NCI-H187 (cell line): Measurements from ENCODE around the gene RPSA.
"Not testable (repeated sequence)": the region's sequence is repeated elsewhere in the genome, so short reads cannot be mapped to it uniquely, and the experiment has no call there.

Source experiments
- DNase-seq, 2 experiments: peaks; one replicate each; lab custom pipeline; 2025; lab: John Stamatoyannopoulos, UW

The RPSA gene

DNA sequence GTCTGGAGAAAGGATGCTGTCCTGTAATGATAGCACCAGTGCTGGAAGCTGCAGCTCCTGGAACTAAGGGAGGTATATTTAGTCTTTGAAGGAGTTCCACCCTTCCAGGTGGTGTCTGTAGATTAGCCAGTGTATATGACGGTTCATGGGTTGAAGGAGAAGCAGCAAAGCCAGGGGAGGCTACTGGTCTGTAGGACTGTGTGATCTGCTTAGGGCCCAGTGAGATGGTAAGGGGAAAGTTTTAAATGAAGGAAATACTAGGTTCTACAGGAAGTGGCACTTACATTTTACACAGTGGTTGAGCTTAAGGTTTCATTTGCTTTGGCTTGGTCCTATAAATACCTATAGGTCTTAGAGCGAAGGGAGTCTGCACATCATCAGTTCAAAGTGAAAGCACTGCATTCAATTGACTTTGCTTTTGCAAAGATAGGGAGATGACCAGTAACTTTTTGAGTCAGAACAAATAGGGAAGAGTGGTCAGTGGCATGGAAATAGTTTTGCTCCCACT is 17.7 kb upstream of the RPSA start:
- DNase-seq: no peak

- no peak for DNase-seq
Observed at GRCh38 chr3:39390181-39390580, 16.3 kb upstream of the RPSA start.

- DNase-seq: no peak
Observed at GRCh38 chr3:39396690-39397089, 9.8 kb upstream of the RPSA start.

DNA sequence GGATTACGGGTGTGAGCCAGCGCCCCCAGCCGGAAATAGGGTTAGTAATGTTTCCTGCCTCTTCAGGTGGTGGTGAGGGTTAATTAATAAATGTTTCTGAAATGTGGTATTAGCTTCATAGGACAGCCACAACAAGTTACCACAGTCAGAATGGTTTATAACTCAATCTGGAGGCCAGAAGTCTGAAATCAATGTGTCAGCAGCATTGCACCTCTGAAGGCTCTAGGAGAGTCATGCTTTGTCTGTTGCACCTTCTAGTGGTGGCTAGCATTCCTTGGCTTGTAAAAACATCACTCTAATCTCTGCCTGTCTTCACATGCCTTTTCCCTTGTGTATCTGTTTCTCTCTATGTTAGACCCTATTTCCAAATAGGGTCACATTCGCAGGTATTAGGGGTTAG is 7.8 kb upstream of the RPSA start:
- no peak for DNase-seq

DNA sequence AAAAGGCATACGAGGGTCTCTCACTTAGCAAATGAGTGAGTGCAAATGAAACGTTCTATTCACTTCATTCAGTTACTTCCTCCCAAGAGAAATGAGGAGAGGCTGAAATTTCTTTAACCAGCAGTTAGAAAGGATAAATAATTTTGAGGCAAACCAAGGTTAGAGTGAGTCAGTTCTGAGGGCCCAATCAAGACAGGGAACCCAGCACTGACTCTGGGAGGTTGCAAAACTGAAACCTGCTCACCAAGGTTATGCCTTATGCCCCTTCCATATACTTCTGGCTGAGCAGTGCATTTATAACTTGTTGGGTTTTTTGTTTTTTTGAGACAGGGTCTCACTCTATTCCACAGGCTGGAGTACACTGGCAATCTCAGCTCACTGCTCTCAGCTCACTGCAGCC is 4.5 kb upstream of the RPSA start:
- no peak for DNase-seq

- no peak for DNase-seq
Observed at GRCh38 chr3:39404943-39405686, 1.4 kb upstream of the RPSA start.

GRCh38 chr3:39405687-39406367 is 693 bp upstream of the RPSA start:
- no peak for DNase-seq

DNA sequence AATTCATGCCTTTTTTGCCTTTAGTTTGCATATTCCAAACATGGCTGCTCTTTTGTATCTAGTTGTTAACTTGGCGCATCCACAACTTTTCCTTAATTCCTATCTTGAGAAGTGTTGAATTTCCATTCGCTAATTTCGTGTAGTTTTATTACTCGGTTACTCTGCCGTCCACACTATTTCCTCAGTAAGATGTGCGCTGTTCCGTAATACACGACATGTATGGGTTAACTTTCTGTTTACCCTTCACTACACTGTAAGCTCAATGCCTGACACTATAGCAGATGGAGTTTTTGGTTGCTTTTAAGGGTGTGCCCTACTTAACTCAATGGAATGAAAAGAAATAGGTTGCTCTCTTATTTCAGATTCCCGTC is 724 bp downstream of the RPSA start:
- DNase-seq: no peak

- DNase-seq: no peak
Observed at GRCh38 chr3:39407773-39408492, 1.4 kb downstream of the RPSA start.

GRCh38 chr3:39408493-39409372 is 2.2 kb downstream of the RPSA start:
- no peak for DNase-seq

GRCh38 chr3:39409514-39410136 is 3.1 kb downstream of the RPSA start:
- DNase-seq: no peak

DNA sequence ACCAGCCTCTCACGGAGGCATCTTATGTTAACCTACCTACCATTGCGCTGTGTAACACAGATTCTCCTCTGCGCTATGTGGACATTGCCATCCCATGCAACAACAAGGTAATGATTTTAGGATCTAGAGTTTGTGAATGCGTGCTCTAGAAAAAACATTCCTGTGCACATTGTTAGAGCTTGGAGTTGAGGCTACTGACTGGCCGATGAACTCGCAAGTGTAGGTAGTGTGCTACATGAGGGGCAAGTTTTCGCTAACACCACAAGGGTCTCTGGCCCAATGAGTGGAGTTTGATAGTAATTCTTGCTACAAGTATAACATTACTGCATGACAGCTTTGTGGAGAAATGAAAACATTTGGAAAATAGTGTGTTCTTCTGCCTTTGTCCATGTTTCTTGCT is 4.4 kb downstream of the RPSA start:
- no peak for DNase-seq

DNA sequence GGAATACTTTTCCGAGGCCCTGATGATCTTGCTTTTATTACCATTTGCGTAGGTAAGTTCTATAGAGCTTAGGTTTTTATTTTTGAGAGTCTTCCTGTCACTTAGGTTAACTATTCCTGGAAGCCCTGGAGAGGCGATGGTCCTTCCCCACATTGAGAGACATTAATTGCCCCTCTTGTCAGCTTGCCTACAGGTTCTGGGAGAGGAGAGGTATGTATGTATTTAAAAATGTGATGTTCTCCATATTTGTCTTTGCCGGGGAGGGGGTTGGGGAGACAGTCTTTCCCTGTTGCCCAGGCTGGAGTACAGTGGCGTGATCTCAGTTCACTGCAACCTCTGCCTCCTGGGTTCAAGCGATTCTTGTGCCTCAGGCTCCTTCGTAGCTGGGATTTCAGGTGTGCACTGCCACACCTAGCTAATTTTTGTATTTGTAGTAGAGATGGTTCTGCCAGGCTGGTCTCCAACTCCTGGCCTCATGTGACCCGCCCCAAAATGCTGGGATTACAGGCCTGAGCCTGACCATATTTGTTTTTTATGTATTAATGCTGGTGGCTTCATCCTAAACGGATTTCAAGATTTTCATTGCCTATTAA is 6.2 kb downstream of the RPSA start:
- DNase-seq: no peak

- DNase-seq: no peak
Observed at GRCh38 chr3:39413691-39414420, 7.3 kb downstream of the RPSA start.

- DNase-seq: no peak
Observed at GRCh38 chr3:39414421-39414907, 7.9 kb downstream of the RPSA start.

DNA sequence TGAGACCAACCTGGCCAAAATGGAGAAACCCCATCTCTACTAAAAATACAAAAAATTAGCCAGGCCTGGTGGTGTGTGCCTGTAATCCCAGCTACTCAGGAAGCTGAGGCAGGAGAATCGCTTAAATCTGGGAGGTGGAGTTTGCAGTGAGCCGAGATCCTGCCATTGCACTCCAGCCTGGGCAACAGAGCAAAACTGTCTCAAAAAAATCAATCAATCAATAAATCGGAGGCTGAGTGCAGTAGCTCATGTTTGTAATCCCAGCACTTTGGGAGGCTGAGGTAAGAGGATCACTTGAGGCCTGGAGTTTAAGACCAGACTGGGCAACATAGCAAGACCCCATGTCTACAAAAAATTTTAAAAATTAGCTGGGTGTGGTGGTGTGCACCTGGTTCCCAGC is 8.8 kb downstream of the RPSA start:
- DNase-seq: not testable (repeated sequence)

- no peak for DNase-seq
Observed at GRCh38 chr3:39415983-39416382, 9.5 kb downstream of the RPSA start.

DNA sequence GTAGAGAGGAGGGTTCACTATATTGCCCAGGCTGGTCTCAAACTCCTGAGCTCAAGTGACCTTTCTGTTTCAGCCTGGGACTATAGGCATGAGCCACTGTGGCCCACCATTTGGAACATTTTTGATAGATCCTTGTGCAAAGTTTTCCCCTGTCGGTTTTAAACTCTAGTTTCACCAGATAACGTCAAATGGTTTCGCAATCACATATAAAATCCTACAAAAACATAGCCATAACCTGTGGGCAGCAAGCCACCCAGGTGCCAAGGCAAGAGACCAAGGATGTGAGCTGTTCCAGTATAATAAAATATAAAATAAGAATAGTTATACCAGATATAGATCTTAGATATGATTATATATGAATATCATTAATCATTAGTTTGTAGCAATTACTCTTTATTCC is 10.5 kb downstream of the RPSA start:
- not testable (repeated sequence) for DNase-seq

- DNase-seq: not testable (repeated sequence)
Observed at GRCh38 chr3:39418556-39419225, 12.2 kb downstream of the RPSA start.
